Measurements from ENCODE around the gene RAPGEF4. TPM values are rescaled to one million over a fixed set of nuclear protein-coding genes. Genes with fewer than 3 reads are reported as not detected.

RAPGEF4 gene
- total RNA-seq, 4 donors from 2014 or later: 3.6 to 12.0 (median 6.7) TPM

DNA sequence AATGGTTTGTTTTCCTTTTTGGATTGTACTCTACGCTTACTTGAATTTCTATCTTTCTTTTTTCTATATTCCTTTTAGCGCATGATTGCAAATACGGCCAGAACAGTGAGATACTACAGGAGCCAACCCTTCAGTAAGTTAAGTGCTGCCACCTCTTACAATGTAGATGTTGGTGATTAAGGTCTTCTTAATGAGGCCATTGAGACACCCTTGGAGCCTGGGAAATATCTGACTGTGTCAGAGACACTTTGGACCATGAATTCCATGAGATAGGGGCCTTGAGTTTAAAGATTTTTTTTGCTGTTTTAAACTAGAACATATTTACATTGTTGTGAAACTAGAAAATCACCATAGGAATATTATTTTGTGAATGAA lies 312.9 kb downstream of the RAPGEF4 start:
- H3K27ac ChIP-seq: peak overlapping the region in 2 of 4 donors; percentile 19 to 60
- no peaks in the 10 kb centered on the region for H3K9me3 ChIP-seq
- no peaks in the 10 kb centered on the region for H3K36me3 ChIP-seq
- DNase-seq (ENCODE audit: low spot score in 2 of 2): no peak
- H3K4me3 ChIP-seq: no peak overlapping the region
- TF ChIP-seq, protein P1, sequence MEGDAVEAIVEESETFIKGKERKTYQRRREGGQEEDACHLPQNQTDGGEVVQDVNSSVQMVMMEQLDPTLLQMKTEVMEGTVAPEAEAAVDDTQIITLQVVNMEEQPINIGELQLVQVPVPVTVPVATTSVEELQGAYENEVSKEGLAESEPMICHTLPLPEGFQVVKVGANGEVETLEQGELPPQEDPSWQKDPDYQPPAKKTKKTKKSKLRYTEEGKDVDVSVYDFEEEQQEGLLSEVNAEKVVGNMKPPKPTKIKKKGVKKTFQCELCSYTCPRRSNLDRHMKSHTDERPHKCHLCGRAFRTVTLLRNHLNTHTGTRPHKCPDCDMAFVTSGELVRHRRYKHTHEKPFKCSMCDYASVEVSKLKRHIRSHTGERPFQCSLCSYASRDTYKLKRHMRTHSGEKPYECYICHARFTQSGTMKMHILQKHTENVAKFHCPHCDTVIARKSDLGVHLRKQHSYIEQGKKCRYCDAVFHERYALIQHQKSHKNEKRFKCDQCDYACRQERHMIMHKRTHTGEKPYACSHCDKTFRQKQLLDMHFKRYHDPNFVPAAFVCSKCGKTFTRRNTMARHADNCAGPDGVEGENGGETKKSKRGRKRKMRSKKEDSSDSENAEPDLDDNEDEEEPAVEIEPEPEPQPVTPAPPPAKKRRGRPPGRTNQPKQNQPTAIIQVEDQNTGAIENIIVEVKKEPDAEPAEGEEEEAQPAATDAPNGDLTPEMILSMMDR (IDR thresholded peaks at IDR 0.05): no peak
- no peak for TF ChIP-seq EP300 (IDR thresholded peaks at IDR 0.05)
- TF ChIP-seq POLR2A (IDR thresholded peaks at IDR 0.05): no peak
- no peaks in the 10 kb centered on the region for H3K27me3 ChIP-seq
- 95% methylated on average over 3 of the region's 3 CpGs for WGBS, 2 donors
- peaks cover 0 to 17% (median 6%) of the 10 kb centered on the region in 4 donors for H3K4me1 ChIP-seq

DNA sequence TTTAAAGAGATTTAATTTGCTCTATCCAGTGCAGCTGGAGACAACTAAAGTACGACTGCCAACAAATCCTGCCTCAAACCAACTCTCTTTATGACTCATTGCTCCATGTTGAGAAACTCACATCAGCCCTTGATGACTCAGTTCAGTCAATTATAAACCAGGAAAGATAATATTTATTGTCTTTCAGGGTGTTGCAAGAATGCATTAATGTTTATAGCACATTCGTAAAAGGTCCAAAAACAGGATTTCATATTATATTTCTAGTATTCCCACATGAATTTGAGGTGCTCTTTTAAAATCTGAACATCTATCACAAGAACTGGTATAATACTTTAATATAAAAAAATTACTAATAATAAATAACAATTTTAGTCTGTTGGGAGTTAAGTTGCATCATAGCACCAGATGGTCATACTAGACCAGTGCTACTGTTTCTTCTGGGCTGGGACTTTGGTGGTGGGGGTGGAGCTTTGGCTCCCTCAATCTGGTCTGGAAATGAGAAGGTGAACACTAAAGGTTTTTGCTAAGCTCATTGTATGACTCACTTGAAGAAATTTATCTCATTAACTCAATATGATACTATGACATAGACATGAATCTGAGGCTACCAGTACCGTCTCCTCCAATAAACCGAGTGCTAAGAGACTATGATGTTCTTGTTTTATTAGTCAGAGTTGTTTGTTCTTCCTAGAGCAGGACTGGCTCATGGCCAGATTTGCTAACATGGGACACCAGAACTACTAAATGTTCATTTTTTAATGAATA lies 313.4 kb downstream of the RAPGEF4 start:
- Histone ChIP-seq H3K27me3 (no peaks in the 10 kb centered on the region), H3K36me3 (no peaks in the 10 kb centered on the region), H3K9me3 (no peaks in the 10 kb centered on the region), H3K27ac (peak overlapping the region in 3 of 4 donors; percentile 30 to 74 (median 35)), H3K4me1 (peaks cover 0 to 20% (median 6%) of the 10 kb centered on the region in 4 donors), H3K4me3 (no peak overlapping the region)
- TF ChIP-seq POLR2A (IDR thresholded peaks at IDR 0.05): no peak
- TF ChIP-seq EP300 (IDR thresholded peaks at IDR 0.05): peak in 1 of 2 donors; percentile 81
- WGBS, 2 donors: 24 to 27% methylated on average over 4 of the region's 4 CpGs
- peak; percentile 68 to 88 for DNase-seq (ENCODE audit: low spot score in 2 of 2)

DNA sequence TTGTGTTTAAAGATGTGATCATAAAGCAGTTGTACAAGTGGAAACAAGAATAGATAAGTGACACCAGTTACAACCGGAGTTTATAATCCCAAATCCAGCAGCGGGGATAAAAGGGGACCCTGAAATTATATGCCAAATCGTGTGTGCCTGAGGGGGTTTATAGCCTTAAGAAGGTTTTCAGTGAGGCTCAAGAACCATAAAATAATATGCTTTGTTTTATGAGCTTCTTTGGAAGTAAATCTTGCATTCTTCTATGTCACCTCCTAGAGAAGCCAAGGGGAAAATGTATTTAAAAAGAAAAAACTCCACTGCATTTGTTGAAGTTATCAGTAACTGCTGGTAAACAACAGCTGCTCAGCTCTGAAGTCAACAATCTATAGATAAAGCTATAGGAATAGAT lies 314.2 kb downstream of the RAPGEF4 start:
- TF ChIP-seq, protein P1 (IDR thresholded peaks at IDR 0.05): no peak
- TF ChIP-seq EP300 (IDR thresholded peaks at IDR 0.05) (no peak), POLR2A (IDR thresholded peaks at IDR 0.05) (no peak)
- Histone ChIP-seq H3K9me3 (no peaks in the 10 kb centered on the region), H3K4me3 (no peak overlapping the region), H3K27ac (peak overlapping the region in 3 of 4 donors; percentile 30 to 74 (median 35)), H3K36me3 (no peaks in the 10 kb centered on the region), H3K27me3 (no peaks in the 10 kb centered on the region), H3K4me1 (peaks cover 0 to 20% (median 6%) of the 10 kb centered on the region in 4 donors)
- 93 to 95% methylated on average over 3 of the region's 3 CpGs for WGBS, 2 donors
- DNase-seq (ENCODE audit: low spot score in 2 of 2): no peak

DNA sequence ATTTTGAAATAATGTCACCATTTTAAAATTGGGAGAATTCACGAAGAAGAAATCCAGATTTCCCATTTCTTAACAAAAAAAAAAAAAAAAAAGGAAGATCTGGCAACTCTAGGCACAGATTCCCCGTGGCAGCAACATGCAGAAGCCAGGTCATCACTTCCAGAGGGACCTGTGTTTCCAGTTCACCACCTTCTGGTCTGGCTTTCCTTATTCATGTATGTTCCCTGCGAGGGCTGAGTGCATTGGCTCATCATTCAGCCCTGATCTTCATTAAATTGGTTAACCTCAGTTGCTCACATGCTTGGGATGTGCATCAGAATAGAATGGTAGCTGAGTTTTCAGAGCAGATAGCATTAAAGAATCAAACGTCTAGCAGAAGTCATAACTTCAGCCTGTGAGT lies 315.0 kb downstream of the RAPGEF4 start:
- H3K36me3 ChIP-seq: no peaks in the 10 kb centered on the region
- H3K27me3 ChIP-seq: no peaks in the 10 kb centered on the region
- TF ChIP-seq EP300 (IDR thresholded peaks at IDR 0.05) (no peak), POLR2A (IDR thresholded peaks at IDR 0.05) (no peak)
- TF ChIP-seq, protein P1 (IDR thresholded peaks at IDR 0.05): no peak
- H3K4me1 ChIP-seq: peaks cover 0 to 20% (median 6%) of the 10 kb centered on the region in 4 donors
- no peaks in the 10 kb centered on the region for H3K9me3 ChIP-seq
- H3K27ac ChIP-seq: no peak overlapping the region
- WGBS, 2 donors: 90 to 92% methylated on average over 4 of the region's 4 CpGs
- no peak overlapping the region for H3K4me3 ChIP-seq
- no peak for DNase-seq (ENCODE audit: low spot score in 2 of 2)

DNA sequence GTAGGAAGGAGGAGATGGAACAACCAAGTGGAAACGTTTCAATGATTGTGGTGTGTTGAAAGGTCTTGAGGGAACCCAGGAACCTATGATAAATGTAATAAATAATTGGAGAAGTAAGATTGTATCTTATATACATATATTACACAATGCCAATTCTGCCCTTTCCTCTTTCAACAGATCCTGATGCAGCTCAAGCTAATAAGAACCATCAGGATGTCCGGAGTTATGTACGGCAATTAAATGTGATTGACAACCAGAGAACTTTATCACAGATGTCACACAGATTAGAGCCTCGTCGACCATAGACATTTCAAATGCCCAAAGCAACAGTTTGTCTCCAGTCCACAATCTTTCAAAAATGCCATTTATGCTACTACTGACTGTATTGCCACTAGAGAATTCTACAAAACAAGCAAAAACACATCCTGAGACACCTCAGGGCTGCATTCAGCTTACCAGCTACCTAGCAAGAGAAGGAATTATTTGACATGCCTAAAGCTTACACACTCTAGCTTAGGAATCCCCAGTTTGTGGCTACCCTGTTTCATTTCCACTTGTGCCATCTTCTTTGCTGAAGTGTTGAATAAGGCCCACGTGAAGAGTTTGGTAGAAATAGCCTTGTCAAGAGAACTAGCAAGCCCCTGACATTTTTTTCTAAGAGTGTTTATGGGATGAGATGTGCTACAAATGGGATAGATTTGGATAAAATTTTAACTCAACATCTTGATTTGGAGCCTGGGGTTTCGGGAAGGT lies 316.0 kb downstream of the RAPGEF4 start:
- 81 to 85% methylated on average over 7 of the region's 7 CpGs for WGBS, 2 donors
- peaks cover 0 to 20% (median 6%) of the 10 kb centered on the region in 4 donors for H3K4me1 ChIP-seq
- no peaks in the 10 kb centered on the region for H3K27me3 ChIP-seq
- TF ChIP-seq POLR2A (IDR thresholded peaks at IDR 0.05): no peak
- TF ChIP-seq, protein P1 (IDR thresholded peaks at IDR 0.05): no peak
- no peak for TF ChIP-seq EP300 (IDR thresholded peaks at IDR 0.05)
- no peak overlapping the region for H3K4me3 ChIP-seq
- no peak for DNase-seq (ENCODE audit: low spot score in 2 of 2)
- H3K36me3 ChIP-seq: no peaks in the 10 kb centered on the region
- H3K27ac ChIP-seq: no peak overlapping the region
- H3K9me3 ChIP-seq: no peaks in the 10 kb centered on the region

Data from tibial nerve (tissue), 4 donors.